ENCODE data around the gene GRM8.
A peak's percentile ranks its signal among the peaks of the same experiment; 100 is the strongest.

Gene GRM8

GRCh38 chr7:127252778-127253280 lies at the start of gene GRM8:
GRM8 (minus strand) TSS chr7:127252941.
- peak; percentile 68 for DNase-seq

GRCh38 chr7:127290801-127291361 lies 38.1 kb upstream of the GRM8 start:
- DNase-seq, result no peak

DNA sequence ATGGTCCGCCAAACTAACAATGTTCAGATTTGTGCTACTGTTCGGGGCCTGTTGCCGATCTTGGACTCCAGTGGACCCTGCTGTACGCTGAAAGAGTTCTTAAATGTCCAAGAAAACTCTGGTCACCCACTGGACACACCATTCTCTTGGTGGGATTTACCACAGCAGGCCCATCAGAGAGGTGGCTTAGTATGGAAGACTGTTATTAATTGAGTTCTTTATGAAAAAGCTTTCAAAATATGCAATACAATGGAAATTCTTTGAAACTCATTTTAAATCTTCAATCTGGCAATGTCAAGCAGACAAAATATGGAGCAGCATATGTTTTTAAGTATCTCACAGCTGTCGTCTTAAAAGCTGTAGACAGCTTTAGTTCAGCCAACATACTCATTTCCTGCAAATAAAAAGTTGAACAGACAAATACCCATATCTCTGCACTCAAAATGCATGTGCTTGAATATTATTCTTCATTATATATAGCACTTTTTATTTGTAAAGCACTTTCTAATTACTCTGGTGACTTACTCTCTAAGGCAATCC lies 37.4 kb upstream of the GRM8 start:
- DNase-seq, result no peak

- no peak for DNase-seq
These were observed 34.4 kb upstream of the GRM8 start for GRCh38 chr7:127287133-127287532.

- DNase-seq, result no peak
These were observed 17.4 kb upstream of the GRM8 start for GRCh38 chr7:127270093-127270492.

DNA sequence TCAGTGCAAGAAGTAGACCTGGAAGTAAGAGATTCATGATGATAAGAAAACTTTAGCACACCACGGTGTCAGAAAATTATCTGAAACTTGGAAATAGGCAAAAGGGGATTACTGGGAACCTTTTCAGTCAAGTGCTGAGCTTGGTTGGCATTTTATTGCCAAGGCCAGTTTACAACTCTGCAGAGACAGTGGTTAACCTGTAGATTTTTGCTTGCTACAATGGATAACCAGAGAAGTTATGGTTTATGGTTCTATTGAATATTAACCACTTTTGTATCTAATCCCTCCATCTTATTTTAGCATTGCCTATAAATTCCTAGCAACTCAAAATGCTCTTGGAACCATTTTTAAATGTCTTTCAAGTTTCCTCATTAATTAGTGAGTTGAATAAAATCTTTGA lies 13.3 kb upstream of the GRM8 start:
- no peak for DNase-seq

GRCh38 chr7:127264219-127264618 lies 11.5 kb upstream of the GRM8 start:
- no peak for DNase-seq

DNA sequence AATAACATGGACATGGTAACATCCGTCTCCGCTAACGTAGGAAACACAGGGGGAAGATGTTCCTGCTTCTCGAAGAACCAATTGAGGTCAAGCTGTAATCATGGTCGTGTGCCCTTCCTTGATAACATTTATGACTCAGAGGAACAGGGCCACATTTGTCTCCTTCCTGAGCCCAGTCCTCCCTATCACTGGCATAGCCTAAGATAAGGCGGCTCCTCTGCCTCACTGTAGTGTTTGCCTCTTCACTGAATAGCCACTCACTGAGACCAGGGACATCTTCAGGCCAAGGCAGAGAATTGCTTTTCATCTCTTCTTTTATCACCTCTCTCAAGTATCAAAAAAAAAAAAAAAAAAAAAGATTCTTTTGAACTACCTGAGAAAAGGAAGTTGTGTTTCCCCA lies 5.4 kb upstream of the GRM8 start:
- no peak for DNase-seq

DNA sequence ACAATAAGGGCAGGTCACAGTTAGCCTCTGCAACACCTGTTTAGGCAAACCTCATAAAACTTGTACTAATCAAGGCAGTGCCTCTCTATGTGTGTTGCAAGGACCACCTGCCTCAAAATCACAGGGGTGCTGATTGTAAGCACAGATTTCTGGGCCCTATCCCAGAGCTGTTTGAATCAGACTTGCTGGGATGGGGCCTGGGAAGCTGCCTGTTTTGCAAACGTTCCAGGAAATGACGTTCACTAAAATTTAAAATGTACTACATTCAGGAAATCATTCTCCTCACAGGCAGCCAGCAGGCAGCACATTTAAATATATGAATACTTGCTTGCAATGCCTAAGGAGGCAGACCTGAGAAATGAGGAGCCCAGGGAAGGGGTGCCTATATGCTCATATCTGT lies 4.3 kb upstream of the GRM8 start:
- DNase-seq, result no peak

- DNase-seq, result no peak
These were observed 3.4 kb upstream of the GRM8 start for GRCh38 chr7:127256041-127256725.

DNA sequence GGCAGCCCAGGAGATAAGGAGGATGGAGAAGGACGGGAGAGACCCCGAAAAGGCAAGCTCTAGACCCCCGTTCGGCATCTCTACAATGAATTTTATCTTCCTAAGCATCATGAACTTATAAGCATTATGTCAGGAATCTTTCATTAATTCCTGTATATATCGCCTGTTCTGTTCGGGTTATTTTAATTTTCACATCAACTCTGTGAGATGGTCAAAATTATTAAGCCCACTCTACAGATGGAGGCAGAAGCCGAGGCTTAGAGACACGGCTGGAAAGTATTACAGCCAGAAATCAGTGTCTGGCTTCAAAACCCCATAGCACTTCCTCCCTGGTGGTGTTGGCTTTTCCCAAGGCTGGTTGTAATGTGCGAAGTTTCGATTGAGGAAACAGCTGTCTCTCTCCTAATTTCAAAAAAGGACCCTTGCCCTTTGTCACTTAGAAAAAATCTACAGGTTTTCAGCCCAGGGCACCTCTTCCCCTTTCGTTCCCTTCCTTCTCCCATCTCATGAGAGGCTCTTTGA lies 1.5 kb upstream of the GRM8 start:
- DNase-seq, result no peak

GRCh38 chr7:127253281-127254162 lies 781 bp upstream of the GRM8 start:
- DNase-seq, result peak; percentile 69

DNA sequence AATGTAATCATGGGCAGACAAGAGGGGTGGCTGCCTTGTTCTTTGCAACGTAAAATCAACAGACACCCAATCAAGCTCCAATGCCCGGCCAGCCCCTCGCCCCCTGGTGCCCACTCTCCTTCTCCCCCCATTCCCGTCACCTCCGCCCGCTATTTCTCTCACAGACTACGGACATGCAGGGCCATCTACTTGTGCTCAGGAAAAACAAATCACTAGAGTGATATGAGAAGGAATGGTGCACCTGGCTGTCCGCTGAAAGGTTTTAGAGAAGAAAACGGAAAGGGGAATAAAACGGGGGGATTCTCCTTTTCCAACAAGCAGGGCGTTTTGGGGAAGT lies 396 bp downstream of the GRM8 start:
- no peak for DNase-seq

- DNase-seq, result no peak
These were observed 1.0 kb downstream of the GRM8 start for GRCh38 chr7:127251465-127252376.

- DNase-seq, result no peak
These were observed 1.7 kb downstream of the GRM8 start for GRCh38 chr7:127251036-127251464.

GRCh38 chr7:127250312-127251035 lies 2.3 kb downstream of the GRM8 start:
- DNase-seq, result no peak

DNA sequence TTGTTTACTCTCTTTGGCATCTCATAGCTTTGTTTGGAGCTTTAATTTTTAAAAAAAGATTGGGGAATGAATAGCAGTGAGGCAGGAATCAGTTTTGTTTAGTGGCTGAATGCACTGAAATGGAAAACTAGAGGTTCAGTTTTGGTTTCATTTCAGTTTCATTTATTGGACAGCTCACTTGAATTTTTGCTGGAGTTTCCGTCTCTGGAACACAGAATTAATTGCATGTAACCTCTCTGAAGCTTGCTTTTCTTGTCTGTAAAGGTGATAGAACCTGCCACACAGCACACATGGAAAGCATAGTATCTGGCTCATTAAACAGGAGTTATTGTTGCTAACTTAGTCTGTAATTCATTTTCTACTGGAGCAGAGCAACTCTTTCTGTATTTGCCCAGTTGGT lies 7.1 kb downstream of the GRM8 start:
- no peak for DNase-seq

DNA sequence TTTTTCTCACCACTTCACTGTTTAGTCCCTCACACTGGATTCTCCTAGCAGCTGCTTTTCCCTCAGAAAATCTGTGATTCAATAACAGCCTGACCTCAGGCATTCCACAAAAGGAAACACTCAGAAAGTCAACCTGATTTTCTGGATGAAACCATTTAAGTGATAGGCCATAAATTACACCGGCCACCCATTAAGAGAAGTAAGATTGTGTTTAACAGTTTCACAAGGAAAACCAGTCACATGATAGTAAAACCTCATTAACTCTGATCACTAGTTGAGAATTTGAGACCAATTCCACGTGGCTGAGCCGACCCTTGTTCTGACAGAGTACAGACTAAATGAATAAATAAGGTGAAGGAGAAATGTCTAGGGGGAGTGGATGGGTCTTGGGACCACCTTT lies 7.7 kb downstream of the GRM8 start:
- no peak for DNase-seq

GRCh38 chr7:127239814-127240213 lies 12.9 kb downstream of the GRM8 start:
- no peak for DNase-seq

DNA sequence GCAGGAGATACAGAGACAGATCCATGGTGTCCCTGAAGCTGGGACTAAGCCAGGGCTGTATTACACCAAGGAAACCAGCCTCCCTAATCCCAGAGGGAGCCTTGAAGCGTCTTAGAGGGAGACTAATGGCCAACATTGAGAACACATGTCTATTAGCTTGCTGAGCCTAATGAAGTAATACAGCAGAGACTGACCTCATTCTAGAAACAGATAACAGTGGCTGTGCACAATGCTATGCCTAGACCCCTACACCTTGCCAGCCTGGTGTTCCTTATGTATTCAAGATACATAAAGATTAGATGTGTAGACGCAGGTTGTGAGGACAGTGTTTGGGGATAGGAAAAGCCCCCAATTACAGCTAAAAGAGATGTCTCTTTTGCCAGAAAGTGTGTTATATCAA lies 19.1 kb downstream of the GRM8 start:
- no peak for DNase-seq

- DNase-seq, result no peak
These were observed 21.3 kb downstream of the GRM8 start for GRCh38 chr7:127231415-127231814.

Data from 8988T (cell line).